Activated CD4-positive, alpha-beta T cell treated with anti-CD3 and anti-CD28 coated beads, Interleukin-2, amount 10 ng/mL, durations not matched to agents 24 days and 14 days (primary cell): ENCODE data around the gene PARD6G. TPM values are rescaled to one million over a fixed set of nuclear protein-coding genes. Genes with fewer than 3 reads are reported as not detected.
A peak's percentile ranks its signal among the peaks of the same experiment; 100 is the strongest.

Experiments used
- DNase-seq: peaks from one replicate; pipeline ENCODE4 v3.0.0; 2022
- H3K27ac Mint-ChIP-seq: one replicate; pipeline ENCODE4 v1.8.0; 2022; ENCODE audit warnings: mild to moderate bottlenecking, mixed read lengths
- H3K27me3 Mint-ChIP-seq: one replicate; pipeline ENCODE4 v1.8.0; 2022; ENCODE audit warnings: mixed read lengths
- H3K36me3 Mint-ChIP-seq: one replicate; pipeline ENCODE4 v1.8.0; 2022; ENCODE audit warnings: low read depth, mild to moderate bottlenecking, mixed read lengths
- H3K4me1 Mint-ChIP-seq: one replicate; pipeline ENCODE4 v1.8.0; 2021; ENCODE audit warnings: mixed read lengths
- H3K4me3 Mint-ChIP-seq: one replicate; pipeline ENCODE4 v1.8.0; 2022; ENCODE audit warnings: mild to moderate bottlenecking, moderate library complexity, mixed read lengths
- H3K9me3 Mint-ChIP-seq: one replicate; pipeline ENCODE4 v1.8.0; 2021; ENCODE audit warnings: mixed read lengths
- intact Hi-C: fragments of 100-400 bp; cut with micrococcal nuclease; formaldehyde crosslinking; loops from one replicate; pipeline ENCODE4 v1.15.1; 2023
- total RNA-seq: library from RNA; stranded (reverse); gene quantifications from 2 replicates; pipeline ENCODE4 v1.2.3, GENCODE V29; 2022

The PARD6G gene
- total RNA-seq, 1 donor from 2014 or later = 0.40 TPM

- H3K9me3 Mint-ChIP-seq = no peaks in the 10 kb centered on the region
- no peak overlapping the region for H3K4me3 Mint-ChIP-seq
- H3K4me1 Mint-ChIP-seq = no peaks in the 10 kb centered on the region
- no peak for DNase-seq
- no peaks in the 10 kb centered on the region for H3K27me3 Mint-ChIP-seq
- intact Hi-C loops = no loop called here
- no peaks in the 10 kb centered on the region for H3K36me3 Mint-ChIP-seq
- no peak overlapping the region for H3K27ac Mint-ChIP-seq
Measured at GRCh38 chr18:80182855-80183254, 64.5 kb downstream of the PARD6G start.

- no peak for DNase-seq
- Mint-ChIP-seq H3K27ac (no peak overlapping the region), H3K4me3 (no peak overlapping the region), H3K27me3 (peaks cover 1% of the 10 kb centered on the region), H3K36me3 (no peaks in the 10 kb centered on the region), H3K9me3 (no peaks in the 10 kb centered on the region), H3K4me1 (no peaks in the 10 kb centered on the region)
- intact Hi-C loops = no loop called here
Measured at GRCh38 chr18:80181642-80182461, 65.5 kb downstream of the PARD6G start.

GRCh38 chr18:80180778-80181564 lies 66.3 kb downstream of the PARD6G start:
- Mint-ChIP-seq H3K4me3 (no peak overlapping the region), H3K36me3 (no peaks in the 10 kb centered on the region), H3K27ac (no peak overlapping the region)

GRCh38 chr18:80179857-80180558 lies 67.3 kb downstream of the PARD6G start:
- intact Hi-C loops = no loop called here
- Mint-ChIP-seq H3K9me3 (no peaks in the 10 kb centered on the region), H3K27ac (no peak overlapping the region), H3K4me1 (peaks cover 7% of the 10 kb centered on the region), H3K4me3 (no peak overlapping the region), H3K27me3 (peaks cover 4% of the 10 kb centered on the region), H3K36me3 (no peaks in the 10 kb centered on the region)
- DNase-seq = no peak

More at GRCh38 chr18:80180778-80181564, 66.3 kb downstream of the PARD6G start:
- Mint-ChIP-seq H3K4me1 (peaks cover under 1% of the 10 kb centered on the region), H3K9me3 (no peaks in the 10 kb centered on the region), H3K27me3 (peaks cover 1% of the 10 kb centered on the region)
- intact Hi-C loops = no loop called here
- DNase-seq = no peak

GRCh38 chr18:80178935-80179818 lies 68.1 kb downstream of the PARD6G start:
- DNase-seq = no peak
- Mint-ChIP-seq H3K4me1 (peaks cover 7% of the 10 kb centered on the region), H3K4me3 (no peak overlapping the region), H3K9me3 (no peaks in the 10 kb centered on the region), H3K27me3 (peaks cover 7% of the 10 kb centered on the region), H3K36me3 (no peaks in the 10 kb centered on the region), H3K27ac (no peak overlapping the region)
- intact Hi-C loops = no loop called here

GRCh38 chr18:80177128-80177527 lies 70.2 kb downstream of the PARD6G start:
- no peak for DNase-seq
- H3K4me3 Mint-ChIP-seq = no peak overlapping the region
- H3K36me3 Mint-ChIP-seq = no peaks in the 10 kb centered on the region
- no peaks in the 10 kb centered on the region for H3K9me3 Mint-ChIP-seq
- peaks cover 7% of the 10 kb centered on the region for H3K4me1 Mint-ChIP-seq
- H3K27ac Mint-ChIP-seq = no peak overlapping the region
- intact Hi-C loops = no loop called here
- H3K27me3 Mint-ChIP-seq = peaks cover 8% of the 10 kb centered on the region

GRCh38 chr18:80176334-80177073 lies 70.8 kb downstream of the PARD6G start:
- Mint-ChIP-seq H3K27ac (no peak overlapping the region), H3K4me1 (peaks cover 10% of the 10 kb centered on the region), H3K36me3 (no peaks in the 10 kb centered on the region), H3K9me3 (no peaks in the 10 kb centered on the region), H3K4me3 (no peak overlapping the region), H3K27me3 (peaks cover 10% of the 10 kb centered on the region)
- DNase-seq = no peak
- intact Hi-C loops = no loop called here

- H3K27me3 Mint-ChIP-seq = peaks cover 12% of the 10 kb centered on the region
- no peak overlapping the region for H3K27ac Mint-ChIP-seq
- DNase-seq = peak; percentile 72
- H3K4me1 Mint-ChIP-seq = peaks cover 14% of the 10 kb centered on the region
- intact Hi-C loops = no loop called here
- H3K36me3 Mint-ChIP-seq = no peaks in the 10 kb centered on the region
- no peaks in the 10 kb centered on the region for H3K9me3 Mint-ChIP-seq
- H3K4me3 Mint-ChIP-seq = no peak overlapping the region
Measured at GRCh38 chr18:80175451-80176204, 71.7 kb downstream of the PARD6G start.

- no peak for DNase-seq
- Mint-ChIP-seq H3K4me1 (peaks cover 14% of the 10 kb centered on the region), H3K4me3 (no peak overlapping the region), H3K27ac (no peak overlapping the region), H3K36me3 (no peaks in the 10 kb centered on the region), H3K9me3 (no peaks in the 10 kb centered on the region), H3K27me3 (peaks cover 14% of the 10 kb centered on the region)
- intact Hi-C loops = no loop called here
Measured at GRCh38 chr18:80173060-80173459, 74.3 kb downstream of the PARD6G start.

- peaks cover 14% of the 10 kb centered on the region for H3K27me3 Mint-ChIP-seq
- intact Hi-C loops = no loop called here
- H3K9me3 Mint-ChIP-seq = no peaks in the 10 kb centered on the region
- H3K4me3 Mint-ChIP-seq = no peak overlapping the region
- H3K27ac Mint-ChIP-seq = no peak overlapping the region
- peaks cover 14% of the 10 kb centered on the region for H3K4me1 Mint-ChIP-seq
- no peak for DNase-seq
- no peaks in the 10 kb centered on the region for H3K36me3 Mint-ChIP-seq
Measured at GRCh38 chr18:80172056-80172455, 75.3 kb downstream of the PARD6G start.

GRCh38 chr18:80171054-80171872 lies 76.1 kb downstream of the PARD6G start:
- Mint-ChIP-seq H3K27ac (no peak overlapping the region), H3K4me3 (no peak overlapping the region), H3K9me3 (no peaks in the 10 kb centered on the region), H3K36me3 (no peaks in the 10 kb centered on the region), H3K27me3 (peaks cover 14% of the 10 kb centered on the region), H3K4me1 (peaks cover 14% of the 10 kb centered on the region)
- DNase-seq = peak; percentile 85
- intact Hi-C loops = no loop called here
